Measurements from ENCODE around the gene GID8. TPM values are rescaled to one million over a fixed set of nuclear protein-coding genes. Genes with fewer than 3 reads are reported as not detected.

GID8 gene
- total and polyA plus RNA-seq, 5 donors, result 8.9 to 22.1 (median 19.7) TPM

- Histone ChIP-seq H3K27ac (ENCODE audit: low read length) (peak overlapping the region; percentile 77), H3K4me1 (ENCODE audit: control insufficient read depth, insufficient read depth, low read length) (peaks cover 9% of the 10 kb centered on the region), H3K9me3 (ENCODE audit: control insufficient read depth, low read length) (no peaks in the 10 kb centered on the region), H3K27me3 (ENCODE audit: control insufficient read depth, insufficient read depth) (no peaks in the 10 kb centered on the region), H3K4me3 (ENCODE audit: low read length) (peak overlapping the region; percentile 11)
- DNase-seq (peak in 2 of 3 donors; percentile 63 to 66), ATAC-seq (peak; percentile 3 to 12)
- 65% methylated on average over 19 of the region's 19 CpGs for WGBS
- intact Hi-C loops (cut with DNase I), result no loop called here
These were observed 15.3 kb downstream of the GID8 start for GRCh38 chr20:62952968-62953838.

GRCh38 chr20:62953839-62954703, 16.1 kb downstream of the GID8 start:
- Histone ChIP-seq H3K4me1 (ENCODE audit: control insufficient read depth, insufficient read depth, low read length) (peaks cover 9% of the 10 kb centered on the region), H3K27ac (ENCODE audit: low read length) (peak overlapping the region; percentile 77), H3K9me3 (ENCODE audit: control insufficient read depth, low read length) (no peaks in the 10 kb centered on the region), H3K27me3 (ENCODE audit: control insufficient read depth, insufficient read depth) (no peaks in the 10 kb centered on the region), H3K4me3 (ENCODE audit: low read length) (peak overlapping the region; percentile 6)
- DNase-seq (peak; percentile 85 to 92 (median 91)), ATAC-seq (peak; percentile 79 to 80)
- intact Hi-C loops (cut with DNase I), result no loop called here
- 8% methylated on average over 32 of the region's 32 CpGs for WGBS

- H3K27me3 ChIP-seq (ENCODE audit: control insufficient read depth, insufficient read depth), result no peaks in the 10 kb centered on the region
- H3K27ac ChIP-seq (ENCODE audit: low read length), result peak overlapping the region; percentile 14
- no peaks in the 10 kb centered on the region for H3K9me3 ChIP-seq (ENCODE audit: control insufficient read depth, low read length)
- 69% methylated on average over 23 of the region's 23 CpGs for WGBS
- peaks cover 9% of the 10 kb centered on the region for H3K4me1 ChIP-seq (ENCODE audit: control insufficient read depth, insufficient read depth, low read length)
- DNase-seq, result peak in 2 of 3 donors; percentile 21 to 56
- H3K4me3 ChIP-seq (ENCODE audit: low read length), result no peak overlapping the region
- ATAC-seq, result peak; percentile 2 to 3
- intact Hi-C loops (cut with DNase I), result no loop called here
These were observed 17.8 kb downstream of the GID8 start for GRCh38 chr20:62955519-62956386.

GRCh38 chr20:62956387-62957135, 18.6 kb downstream of the GID8 start:
- no peak for ATAC-seq
- peaks cover 9% of the 10 kb centered on the region for H3K4me1 ChIP-seq (ENCODE audit: control insufficient read depth, insufficient read depth, low read length)
- no peak overlapping the region for H3K4me3 ChIP-seq (ENCODE audit: low read length)
- H3K27ac ChIP-seq (ENCODE audit: low read length), result no peak overlapping the region
- peak in 2 of 3 donors; percentile 14 to 53 for DNase-seq
- H3K9me3 ChIP-seq (ENCODE audit: control insufficient read depth, low read length), result no peaks in the 10 kb centered on the region
- WGBS, result 90% methylated on average over 25 of the region's 25 CpGs
- no peaks in the 10 kb centered on the region for H3K27me3 ChIP-seq (ENCODE audit: control insufficient read depth, insufficient read depth)
- intact Hi-C loops (cut with DNase I), result no loop called here

GRCh38 chr20:62957136-62958117, 19.5 kb downstream of the GID8 start:
- WGBS, result 97% methylated on average over 36 of the region's 36 CpGs
- H3K4me1 ChIP-seq (ENCODE audit: control insufficient read depth, insufficient read depth, low read length), result peaks cover 9% of the 10 kb centered on the region
- intact Hi-C loops (cut with DNase I), result no loop called here
- DNase-seq, result peak in 2 of 3 donors; percentile 16 to 47
- H3K27ac ChIP-seq (ENCODE audit: low read length), result no peak overlapping the region
- H3K27me3 ChIP-seq (ENCODE audit: control insufficient read depth, insufficient read depth), result no peaks in the 10 kb centered on the region
- no peak for ATAC-seq
- no peaks in the 10 kb centered on the region for H3K9me3 ChIP-seq (ENCODE audit: control insufficient read depth, low read length)
- no peak overlapping the region for H3K4me3 ChIP-seq (ENCODE audit: low read length)

GRCh38 chr20:62958388-62959100, 20.6 kb downstream of the GID8 start:
- DNase-seq (peak; percentile 4 to 40 (median 23)), ATAC-seq (no peak)
- Histone ChIP-seq H3K27me3 (ENCODE audit: control insufficient read depth, insufficient read depth) (no peaks in the 10 kb centered on the region), H3K9me3 (ENCODE audit: control insufficient read depth, low read length) (no peaks in the 10 kb centered on the region), H3K4me1 (ENCODE audit: control insufficient read depth, insufficient read depth, low read length) (peaks cover 2% of the 10 kb centered on the region), H3K27ac (ENCODE audit: low read length) (no peak overlapping the region), H3K4me3 (ENCODE audit: low read length) (no peak overlapping the region)
- intact Hi-C loops (cut with DNase I), result no loop called here
- WGBS, result 77% methylated on average over 10 of the region's 10 CpGs

- Histone ChIP-seq H3K4me1 (ENCODE audit: control insufficient read depth, insufficient read depth, low read length) (no peaks in the 10 kb centered on the region), H3K9me3 (ENCODE audit: control insufficient read depth, low read length) (no peaks in the 10 kb centered on the region), H3K27ac (ENCODE audit: low read length) (no peak overlapping the region), H3K4me3 (ENCODE audit: low read length) (no peak overlapping the region), H3K27me3 (ENCODE audit: control insufficient read depth, insufficient read depth) (no peaks in the 10 kb centered on the region)
- no peak for ATAC-seq
- intact Hi-C loops (cut with DNase I), result no loop called here
- DNase-seq, result peak; percentile 11 to 50 (median 34)
- 80% methylated on average over 43 of the region's 43 CpGs for WGBS
These were observed 21.4 kb downstream of the GID8 start for GRCh38 chr20:62959101-62959971.

- intact Hi-C loops (cut with DNase I), result no loop called here
- Histone ChIP-seq H3K27me3 (ENCODE audit: control insufficient read depth, insufficient read depth) (no peaks in the 10 kb centered on the region), H3K4me3 (ENCODE audit: low read length) (no peak overlapping the region), H3K9me3 (ENCODE audit: control insufficient read depth, low read length) (no peaks in the 10 kb centered on the region), H3K4me1 (ENCODE audit: control insufficient read depth, insufficient read depth, low read length) (no peaks in the 10 kb centered on the region), H3K27ac (ENCODE audit: low read length) (no peak overlapping the region)
- DNase-seq, result peak in 1 of 3 donors; percentile 40
- WGBS, result 93% methylated on average over 20 of the region's 20 CpGs
- ATAC-seq, result no peak
These were observed 22.1 kb downstream of the GID8 start for GRCh38 chr20:62959998-62960436.
